Mesendoderm (in vitro differentiated cells): ENCODE data around the gene JCAD.

ENCODE experiments used
- DNase-seq: peaks from one replicate; pipeline ENCODE4 v3.0.0; 2013
- H2AK5ac ChIP-seq: 2 replicates; pipeline ENCODE4 v1.6.1; 2013; ENCODE audit warnings: low read length, inconsistent platforms
- H2BK120ac ChIP-seq: 2 replicates; pipeline ENCODE4 v1.6.1; 2013; ENCODE audit warnings: low read depth, mild to moderate bottlenecking, low read length, moderate library complexity, mixed read lengths
- H2BK15ac ChIP-seq: replicated peaks from 2 replicates; pipeline ENCODE4 v1.6.1; 2013; ENCODE audit warnings: low read depth, mild to moderate bottlenecking, moderate library complexity
- H2BK5ac ChIP-seq: 2 replicates; pipeline ENCODE4 v1.6.1; 2013; ENCODE audit warnings: low read length, inconsistent platforms
- H3K18ac ChIP-seq: 2 replicates; pipeline ENCODE4 v1.6.1; 2013; ENCODE audit warnings: mild to moderate bottlenecking, low read length, mixed read lengths
- H3K23ac ChIP-seq: one replicate; pipeline ENCODE4 v1.6.1; 2013; ENCODE audit warnings: low read length
- H3K27ac ChIP-seq: 2 replicates; pipeline ENCODE4 v1.5.1; 2013; ENCODE audit warnings: low read depth, mild to moderate bottlenecking, inconsistent platforms, low read length, moderate library complexity
- H3K27me3 ChIP-seq: 2 replicates; pipeline ENCODE4 v1.6.1; 2013; ENCODE audit warnings: low read length, control low read depth, mild to moderate bottlenecking, inconsistent platforms; ENCODE audit not compliant: insufficient read depth, poor library complexity
- H3K36me3 ChIP-seq: 2 replicates; pipeline ENCODE4 v1.6.1; 2013; ENCODE audit warnings: low read length, inconsistent platforms; ENCODE audit not compliant: control insufficient read depth, insufficient read depth
- H3K4ac ChIP-seq: one replicate; pipeline ENCODE4 v1.6.1; 2013; ENCODE audit warnings: low read depth, mild to moderate bottlenecking, low read length, moderate library complexity
- H3K4me1 ChIP-seq: 2 replicates; pipeline ENCODE4 v1.6.1; 2013; ENCODE audit warnings: low read depth, low read length, inconsistent platforms; ENCODE audit not compliant: control insufficient read depth
- H3K4me2 ChIP-seq: 2 replicates; pipeline ENCODE4 v1.6.1; 2013; ENCODE audit warnings: low read length
- H3K4me3 ChIP-seq: 2 replicates; pipeline ENCODE4 v1.5.1; 2013; ENCODE audit warnings: mild to moderate bottlenecking, low read length
- H3K56ac ChIP-seq: one replicate; pipeline ENCODE4 v1.6.1; 2013; ENCODE audit warnings: low read length
- H3K79me1 ChIP-seq: 2 replicates; pipeline ENCODE4 v1.6.1; 2013; ENCODE audit warnings: low read length, inconsistent platforms
- H3K79me2 ChIP-seq: 2 replicates; pipeline ENCODE4 v1.6.1; 2013; ENCODE audit warnings: mild to moderate bottlenecking, low read length; ENCODE audit not compliant: control insufficient read depth, insufficient read depth
- H3K9ac ChIP-seq: 2 replicates; pipeline ENCODE4 v1.6.1; 2013; ENCODE audit warnings: low read length, inconsistent platforms
- H4K5ac ChIP-seq: one replicate; pipeline ENCODE4 v1.6.1; 2013; ENCODE audit warnings: low read length
- H4K8ac ChIP-seq: one replicate; pipeline ENCODE4 v1.6.1; 2013; ENCODE audit warnings: low read depth, mild to moderate bottlenecking, control low read depth, low read length, moderate library complexity
- WGBS: extraction: QIAGEN DNeasy Blood & Tissue Kit; methylation state at CpG from one replicate; pipeline ENCODE4 v1.1.7; 2013; ENCODE audit warnings: low lambda C conversion rate, missing lambda C conversion rate; ENCODE audit not compliant: insufficient coverage; ENCODE audit errors: extremely low coverage; 5-methylcytosine and 5-hydroxymethylcytosine counted together

JCAD gene

GRCh38 chr10:30038781-30039536 is 20.4 kb downstream of the JCAD start:
- Histone ChIP-seq H3K56ac (no peak overlapping the region), H4K8ac (no peak overlapping the region), H2AK5ac (no peak overlapping the region), H3K18ac (no peak overlapping the region), H3K27ac (no peak overlapping the region), H3K4me2 (no peak overlapping the region), H3K23ac (no peak overlapping the region), H3K79me1 (no peaks in the 10 kb centered on the region), H4K5ac (no peak overlapping the region), H2BK120ac (no peak overlapping the region), H3K27me3 (no peaks in the 10 kb centered on the region), H2BK15ac (no peak overlapping the region), H2BK5ac (no peak overlapping the region), H3K4ac (no peak overlapping the region), H3K9ac (no peak overlapping the region), H3K79me2 (no peaks in the 10 kb centered on the region), H3K4me1 (peaks cover 2% of the 10 kb centered on the region), H3K4me3 (no peak overlapping the region), H3K36me3 (no peaks in the 10 kb centered on the region)
- WGBS, result no CpG with 5 or more reads among the region's 12 CpGs
- no peak for DNase-seq

GRCh38 chr10:30037620-30038336 is 21.6 kb downstream of the JCAD start:
- H3K18ac ChIP-seq, result no peak overlapping the region
- H2BK15ac ChIP-seq, result no peak overlapping the region
- no peak overlapping the region for H3K4me2 ChIP-seq
- H4K8ac ChIP-seq, result no peak overlapping the region
- H3K36me3 ChIP-seq, result no peaks in the 10 kb centered on the region
- no peak overlapping the region for H3K56ac ChIP-seq
- no peak overlapping the region for H3K23ac ChIP-seq
- no peaks in the 10 kb centered on the region for H3K79me2 ChIP-seq
- H3K79me1 ChIP-seq, result no peaks in the 10 kb centered on the region
- H3K27me3 ChIP-seq, result no peaks in the 10 kb centered on the region
- H3K9ac ChIP-seq, result no peak overlapping the region
- no peak overlapping the region for H3K4me3 ChIP-seq
- H4K5ac ChIP-seq, result no peak overlapping the region
- H3K4ac ChIP-seq, result no peak overlapping the region
- H3K27ac ChIP-seq, result no peak overlapping the region
- H3K4me1 ChIP-seq, result no peaks in the 10 kb centered on the region
- WGBS, result no CpG with 5 or more reads among the region's 10 CpGs
- no peak overlapping the region for H2BK5ac ChIP-seq
- no peak overlapping the region for H2BK120ac ChIP-seq
- H2AK5ac ChIP-seq, result no peak overlapping the region
- DNase-seq, result no peak

GRCh38 chr10:30036811-30037210 is 22.6 kb downstream of the JCAD start:
- Histone ChIP-seq H3K4me3 (no peak overlapping the region), H2BK120ac (no peak overlapping the region), H3K79me1 (no peaks in the 10 kb centered on the region), H3K4me2 (no peak overlapping the region), H3K9ac (no peak overlapping the region), H4K5ac (no peak overlapping the region), H3K79me2 (no peaks in the 10 kb centered on the region), H4K8ac (no peak overlapping the region), H2BK5ac (no peak overlapping the region), H3K36me3 (no peaks in the 10 kb centered on the region), H3K23ac (no peak overlapping the region), H3K4ac (no peak overlapping the region), H3K4me1 (no peaks in the 10 kb centered on the region), H3K56ac (no peak overlapping the region), H2BK15ac (no peak overlapping the region), H3K27me3 (no peaks in the 10 kb centered on the region), H3K27ac (no peak overlapping the region), H3K18ac (no peak overlapping the region), H2AK5ac (no peak overlapping the region)
- no peak for DNase-seq
- no CpG with 5 or more reads among the region's 8 CpGs for WGBS

- no peaks in the 10 kb centered on the region for H3K79me2 ChIP-seq
- no peaks in the 10 kb centered on the region for H3K4me1 ChIP-seq
- no peak overlapping the region for H3K23ac ChIP-seq
- no peak overlapping the region for H2AK5ac ChIP-seq
- WGBS, result no CpG with 5 or more reads among the region's 3 CpGs
- no peaks in the 10 kb centered on the region for H3K79me1 ChIP-seq
- H3K4ac ChIP-seq, result no peak overlapping the region
- H2BK15ac ChIP-seq, result no peak overlapping the region
- no peak overlapping the region for H3K4me3 ChIP-seq
- H2BK120ac ChIP-seq, result no peak overlapping the region
- H3K4me2 ChIP-seq, result no peak overlapping the region
- H3K9ac ChIP-seq, result no peak overlapping the region
- no peak overlapping the region for H4K8ac ChIP-seq
- no peak overlapping the region for H3K56ac ChIP-seq
- H2BK5ac ChIP-seq, result no peak overlapping the region
- H3K36me3 ChIP-seq, result no peaks in the 10 kb centered on the region
- no peak overlapping the region for H3K18ac ChIP-seq
- no peak overlapping the region for H4K5ac ChIP-seq
- no peak for DNase-seq
- no peaks in the 10 kb centered on the region for H3K27me3 ChIP-seq
- no peak overlapping the region for H3K27ac ChIP-seq
These were observed 23.0 kb downstream of the JCAD start for GRCh38 chr10:30036341-30036740.

DNA sequence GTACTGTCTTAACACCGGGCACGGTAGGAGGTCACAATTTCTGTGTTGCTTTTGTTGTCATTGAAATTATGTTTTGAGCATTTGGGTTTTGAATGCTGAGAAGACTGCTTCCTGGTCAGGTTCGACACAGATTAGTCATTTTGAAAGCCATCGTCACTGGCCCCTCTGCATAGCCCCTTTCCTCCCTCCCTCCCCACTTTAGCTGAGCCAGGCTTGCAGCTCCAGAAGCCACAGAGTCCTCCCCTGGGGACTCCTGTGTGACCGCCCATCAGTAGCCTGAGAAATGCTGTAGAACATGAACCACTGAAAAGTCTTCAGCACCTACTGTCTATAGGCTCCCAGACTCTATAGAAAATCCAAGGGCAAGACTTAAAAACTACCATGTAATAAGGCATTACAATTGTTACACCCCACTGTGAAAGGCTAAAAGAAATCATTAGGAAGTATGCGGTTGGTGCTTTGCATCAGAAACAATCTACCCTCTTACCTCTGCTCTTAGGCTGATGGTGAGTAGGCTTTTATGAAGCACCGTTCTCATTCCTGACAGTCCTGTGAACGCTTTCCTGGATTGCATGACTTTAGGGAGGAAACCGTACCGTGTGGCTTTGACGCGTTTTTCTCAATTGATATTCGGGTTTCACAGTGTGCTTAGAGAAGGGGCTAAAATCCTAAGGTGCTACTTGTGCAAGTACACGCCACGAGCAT is 24.8 kb downstream of the JCAD start:
- Histone ChIP-seq H3K27me3 (no peaks in the 10 kb centered on the region), H3K23ac (no peak overlapping the region), H4K8ac (no peak overlapping the region), H2BK120ac (no peak overlapping the region), H3K4me2 (no peak overlapping the region), H3K4me3 (no peak overlapping the region), H2BK15ac (no peak overlapping the region), H3K56ac (no peak overlapping the region), H3K79me2 (no peaks in the 10 kb centered on the region), H3K9ac (no peak overlapping the region), H3K36me3 (no peaks in the 10 kb centered on the region), H3K4me1 (no peaks in the 10 kb centered on the region), H2AK5ac (no peak overlapping the region), H3K18ac (no peak overlapping the region), H3K4ac (no peak overlapping the region), H3K79me1 (no peaks in the 10 kb centered on the region), H2BK5ac (no peak overlapping the region), H4K5ac (no peak overlapping the region), H3K27ac (no peak overlapping the region)
- no CpG with 5 or more reads among the region's 15 CpGs for WGBS
- DNase-seq, result peak; percentile 39
